Fibroblast of lung (primary cell): Measurements from ENCODE around the gene PKD1L1. TPM values are rescaled to one million over a fixed set of nuclear protein-coding genes. Genes with fewer than 3 reads are reported as not detected.

Source experiments
- DNase-seq, 2 donors: peaks; one replicate each; pipeline versions ENCODE4 v3.0.0 to v3.0.0-alpha.2; 2010; ENCODE audit warnings: low read depth in 2 of 2
- H2AFZ ChIP-seq: 2 replicates; pipeline ENCODE4 v1.5.1; 2012; ENCODE audit warnings: low read length, control low read depth, inconsistent platforms
- H3K27ac ChIP-seq: 2 replicates; pipeline ENCODE4 v1.5.1; 2011; ENCODE audit warnings: low read length, control low read depth; ENCODE audit not compliant: insufficient read depth
- H3K27me3 ChIP-seq: 2 replicates; pipeline ENCODE4 v1.5.1; 2011; ENCODE audit warnings: mild to moderate bottlenecking, low read length; ENCODE audit not compliant: control insufficient read depth, insufficient read depth
- H3K36me3 ChIP-seq: 2 replicates; pipeline ENCODE4 v1.5.1; 2011; ENCODE audit warnings: low read length; ENCODE audit not compliant: control insufficient read depth, insufficient read depth
- H3K4me1 ChIP-seq: 2 replicates; pipeline ENCODE4 v1.5.1; 2011; ENCODE audit warnings: low read length; ENCODE audit not compliant: control insufficient read depth, insufficient read depth; ENCODE audit errors: extremely low read depth
- H3K4me2 ChIP-seq: 2 replicates; pipeline ENCODE4 v1.5.1; 2011; ENCODE audit warnings: low read length, control low read depth; ENCODE audit not compliant: insufficient read depth; ENCODE audit errors: extremely low read depth
- H3K4me3 ChIP-seq, 4 experiments: fragments of 200-600 bp in 1 of 4; sonication (generic) in 1 of 4; replicated peaks in 1 of 4; 2 replicates each; pipeline ENCODE4 v1.5.1; 2011 to 2016; ENCODE audit warnings: low read length in 4 of 4, low read depth in 3 of 4, mild to moderate bottlenecking in 3 of 4, control low read depth in 2 of 4, inconsistent platforms in 1 of 4, mixed read lengths in 1 of 4; ENCODE audit not compliant: insufficient read depth in 1 of 4; ENCODE audit errors: control extremely low read depth in 1 of 4
- H3K79me2 ChIP-seq: 2 replicates; pipeline ENCODE4 v1.5.1; 2012; ENCODE audit warnings: mild to moderate bottlenecking, low read length, inconsistent platforms; ENCODE audit not compliant: control insufficient read depth, insufficient read depth
- H3K9ac ChIP-seq: 2 replicates; pipeline ENCODE4 v1.5.1; 2011; ENCODE audit warnings: mild to moderate bottlenecking, low read length, control low read depth; ENCODE audit not compliant: insufficient read depth
- H3K9me3 ChIP-seq: 2 replicates; pipeline ENCODE4 v1.5.1; 2012; ENCODE audit warnings: low read depth, low read length; ENCODE audit not compliant: control insufficient read depth, insufficient read depth
- H4K20me1 ChIP-seq: 2 replicates; pipeline ENCODE4 v1.5.1; 2011; ENCODE audit warnings: low read length; ENCODE audit not compliant: control insufficient read depth, insufficient read depth; ENCODE audit errors: extremely low read depth
- EZH2 ChIP-seq: IDR thresholded peaks from 2 replicates; pipeline ENCODE4 v1.5.1; 2012; ENCODE audit warnings: low read length, control low read depth, mild to moderate bottlenecking; ENCODE audit errors: missing control alignments
- polyA plus RNA-seq, 2 donors: library from polyadenylated mRNA; depleted of rRNA in 1 of 2; stranded (reverse) in 1 of 2; unstranded in 1 of 2; fragments of >200 nt; gene quantifications; 2 replicates each; pipeline ENCODE4 v1.2.1, GENCODE V29; 2011 to 2012; ENCODE audit warnings: missing spikeins in 1 of 2
- total RNA-seq: library from RNA; depleted of rRNA; stranded (reverse); fragments of >200 nt; gene quantifications from 2 replicates; pipeline ENCODE4 v1.2.1, GENCODE V29; 2014
- TF ChIP-seq, protein P1 (sequence below), 2 donors: IDR thresholded peaks in 1 of 2; conservative IDR thresholded peaks in 1 of 2; 1 replicate in 1 of 2; 2 replicates in 1 of 2; pipeline ENCODE4 v1.5.1; 2011 to 2012; ENCODE audit warnings: low read length in 2 of 2, control low read depth in 1 of 2, inconsistent platforms in 1 of 2, low read depth in 1 of 2, mild to moderate bottlenecking in 1 of 2

Gene PKD1L1
- total and polyA plus RNA-seq, 2 donors (not counting 1 experiment from before 2014, with no cell fraction given) = under 0.01 to 0.12 TPM

- Histone ChIP-seq H4K20me1 (no peaks in the 10 kb centered on the region), H3K4me1 (peaks cover 31% of the 10 kb centered on the region)
- no peak for DNase-seq
These were observed 165.5 kb downstream of the PKD1L1 start for GRCh38 chr7:47782792-47783191.

GRCh38 chr7:47782022-47782421, 166.2 kb downstream of the PKD1L1 start:
- no peak overlapping the region for H3K4me3 ChIP-seq

More at GRCh38 chr7:47782792-47783191, 165.5 kb downstream of the PKD1L1 start:
- Histone ChIP-seq H3K36me3 (no peaks in the 10 kb centered on the region), H3K79me2 (no peaks in the 10 kb centered on the region), H3K4me2 (no peak overlapping the region), H3K9me3 (no peaks in the 10 kb centered on the region), H2AFZ (no peak overlapping the region), H3K4me3 (no peak overlapping the region), H3K9ac (no peak overlapping the region), H3K27ac (no peak overlapping the region), H3K27me3 (no peaks in the 10 kb centered on the region)
- TF ChIP-seq EZH2 = no peak
- TF ChIP-seq, protein P1, sequence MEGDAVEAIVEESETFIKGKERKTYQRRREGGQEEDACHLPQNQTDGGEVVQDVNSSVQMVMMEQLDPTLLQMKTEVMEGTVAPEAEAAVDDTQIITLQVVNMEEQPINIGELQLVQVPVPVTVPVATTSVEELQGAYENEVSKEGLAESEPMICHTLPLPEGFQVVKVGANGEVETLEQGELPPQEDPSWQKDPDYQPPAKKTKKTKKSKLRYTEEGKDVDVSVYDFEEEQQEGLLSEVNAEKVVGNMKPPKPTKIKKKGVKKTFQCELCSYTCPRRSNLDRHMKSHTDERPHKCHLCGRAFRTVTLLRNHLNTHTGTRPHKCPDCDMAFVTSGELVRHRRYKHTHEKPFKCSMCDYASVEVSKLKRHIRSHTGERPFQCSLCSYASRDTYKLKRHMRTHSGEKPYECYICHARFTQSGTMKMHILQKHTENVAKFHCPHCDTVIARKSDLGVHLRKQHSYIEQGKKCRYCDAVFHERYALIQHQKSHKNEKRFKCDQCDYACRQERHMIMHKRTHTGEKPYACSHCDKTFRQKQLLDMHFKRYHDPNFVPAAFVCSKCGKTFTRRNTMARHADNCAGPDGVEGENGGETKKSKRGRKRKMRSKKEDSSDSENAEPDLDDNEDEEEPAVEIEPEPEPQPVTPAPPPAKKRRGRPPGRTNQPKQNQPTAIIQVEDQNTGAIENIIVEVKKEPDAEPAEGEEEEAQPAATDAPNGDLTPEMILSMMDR (conservative IDR thresholded peaks at IDR 0.05 in 1 of 2, IDR thresholded peaks at IDR 0.05 in 1 of 2; ENCODE audit: low read depth in 1 of 2, low read length in 2 of 2) = no peak

DNA sequence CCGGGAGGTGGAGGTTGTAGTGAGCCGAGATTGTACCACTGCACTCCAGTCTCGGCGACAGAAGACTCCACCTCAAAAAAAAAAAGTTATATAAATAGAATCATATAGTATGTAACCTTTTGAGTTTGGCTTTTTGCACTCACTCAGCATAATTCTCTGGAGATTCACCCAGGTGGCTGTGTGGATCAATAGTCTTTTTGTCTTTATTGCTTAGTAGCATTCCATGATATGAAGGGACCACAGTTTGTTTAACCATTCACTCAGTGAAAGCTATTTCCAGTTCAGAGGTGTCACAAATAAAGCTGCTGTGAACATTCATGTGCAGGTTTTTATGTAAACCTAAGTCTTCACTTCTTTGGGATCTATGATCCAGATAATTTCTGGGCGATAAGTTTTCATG, 167.7 kb downstream of the PKD1L1 start:
- H4K20me1 ChIP-seq = no peaks in the 10 kb centered on the region
- no peaks in the 10 kb centered on the region for H3K79me2 ChIP-seq
- no peaks in the 10 kb centered on the region for H3K27me3 ChIP-seq
- H3K4me1 ChIP-seq = peaks cover 20% of the 10 kb centered on the region
- no peak for DNase-seq
- no peaks in the 10 kb centered on the region for H3K9me3 ChIP-seq
- no peak overlapping the region for H3K27ac ChIP-seq
- H3K4me2 ChIP-seq = no peak overlapping the region
- H3K4me3 ChIP-seq = no peak overlapping the region
- TF ChIP-seq, protein P1 (conservative IDR thresholded peaks at IDR 0.05 in 1 of 2, IDR thresholded peaks at IDR 0.05 in 1 of 2; ENCODE audit: low read depth in 1 of 2, low read length in 2 of 2) = no peak
- no peak for TF ChIP-seq EZH2
- no peak overlapping the region for H2AFZ ChIP-seq
- no peak overlapping the region for H3K9ac ChIP-seq
- no peaks in the 10 kb centered on the region for H3K36me3 ChIP-seq

More at GRCh38 chr7:47782022-47782421, 166.2 kb downstream of the PKD1L1 start:
- DNase-seq = peak; percentile 44 to 88
- Histone ChIP-seq H3K79me2 (no peaks in the 10 kb centered on the region), H3K27ac (no peak overlapping the region), H3K27me3 (no peaks in the 10 kb centered on the region), H3K4me2 (no peak overlapping the region), H3K9me3 (no peaks in the 10 kb centered on the region), H3K9ac (no peak overlapping the region), H2AFZ (no peak overlapping the region), H4K20me1 (no peaks in the 10 kb centered on the region), H3K4me1 (peaks cover 28% of the 10 kb centered on the region), H3K36me3 (no peaks in the 10 kb centered on the region)
- TF ChIP-seq, protein P1 (conservative IDR thresholded peaks at IDR 0.05 in 1 of 2, IDR thresholded peaks at IDR 0.05 in 1 of 2; ENCODE audit: low read depth in 1 of 2, low read length in 2 of 2) = no peak
- TF ChIP-seq EZH2 = no peak
